ENCODE measurements around the gene IL1R2.
"Not testable (repeated sequence)": the region's sequence is repeated elsewhere in the genome, so short reads cannot be mapped to it uniquely, and the experiment has no call there.

IL1R2 gene

DNA sequence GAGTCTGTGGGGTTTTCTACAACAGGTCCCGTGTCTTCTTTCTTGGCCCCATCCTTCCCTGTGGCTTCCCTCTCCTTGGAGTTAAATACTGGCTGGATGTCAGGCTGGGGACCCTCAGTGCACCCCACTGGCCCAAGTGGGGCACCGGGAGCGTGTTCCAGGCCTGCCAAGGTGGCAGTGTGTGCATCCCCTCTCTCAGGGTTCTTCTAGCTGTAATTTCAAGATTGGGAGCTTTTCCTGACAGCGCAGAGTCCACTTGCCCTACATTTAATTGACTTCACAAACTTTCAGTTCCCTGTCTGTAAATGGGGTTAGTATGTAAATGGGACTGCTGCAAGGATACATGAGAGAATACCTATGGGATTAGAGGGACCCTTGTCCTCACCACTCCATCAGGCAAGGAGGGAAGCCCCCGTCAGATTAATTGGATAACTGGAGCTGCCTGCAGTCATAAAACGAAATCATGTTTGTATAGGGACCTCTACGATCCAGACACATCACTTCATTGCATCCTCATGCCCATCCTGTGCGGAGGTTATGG is 66.6 kb downstream of the IL1R2 start:
- no peak for DNase-seq

- no peak for DNase-seq
These were observed 67.4 kb downstream of the IL1R2 start for GRCh38 chr2:102059151-102059550.

DNA sequence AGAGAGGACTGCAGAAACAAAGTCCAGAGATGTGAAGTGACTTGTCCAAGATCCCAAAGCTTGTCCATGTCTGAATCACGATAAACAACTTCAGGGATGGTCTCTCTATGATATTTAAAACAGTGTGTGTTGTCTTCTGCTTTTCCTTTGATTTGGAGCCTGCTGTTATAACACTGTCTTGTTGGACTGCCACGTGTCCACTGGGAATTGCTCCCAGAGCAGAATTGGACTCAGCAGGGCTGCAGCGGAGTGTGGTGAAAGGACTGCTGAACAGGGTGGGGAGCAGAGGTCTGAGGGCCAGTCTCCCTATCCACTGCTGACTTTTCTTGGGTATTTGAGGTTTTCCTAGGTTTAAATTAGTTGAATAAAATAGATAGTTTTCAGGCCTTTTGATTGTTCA is 68.3 kb downstream of the IL1R2 start:
- DNase-seq = peak in 6 of 51 donors; percentile 13 to 39 (median 22)

GRCh38 chr2:102060792-102061191 is 69.0 kb downstream of the IL1R2 start:
- DNase-seq = no peak

- DNase-seq = no peak
These were observed 69.5 kb downstream of the IL1R2 start for GRCh38 chr2:102061286-102061699.

DNA sequence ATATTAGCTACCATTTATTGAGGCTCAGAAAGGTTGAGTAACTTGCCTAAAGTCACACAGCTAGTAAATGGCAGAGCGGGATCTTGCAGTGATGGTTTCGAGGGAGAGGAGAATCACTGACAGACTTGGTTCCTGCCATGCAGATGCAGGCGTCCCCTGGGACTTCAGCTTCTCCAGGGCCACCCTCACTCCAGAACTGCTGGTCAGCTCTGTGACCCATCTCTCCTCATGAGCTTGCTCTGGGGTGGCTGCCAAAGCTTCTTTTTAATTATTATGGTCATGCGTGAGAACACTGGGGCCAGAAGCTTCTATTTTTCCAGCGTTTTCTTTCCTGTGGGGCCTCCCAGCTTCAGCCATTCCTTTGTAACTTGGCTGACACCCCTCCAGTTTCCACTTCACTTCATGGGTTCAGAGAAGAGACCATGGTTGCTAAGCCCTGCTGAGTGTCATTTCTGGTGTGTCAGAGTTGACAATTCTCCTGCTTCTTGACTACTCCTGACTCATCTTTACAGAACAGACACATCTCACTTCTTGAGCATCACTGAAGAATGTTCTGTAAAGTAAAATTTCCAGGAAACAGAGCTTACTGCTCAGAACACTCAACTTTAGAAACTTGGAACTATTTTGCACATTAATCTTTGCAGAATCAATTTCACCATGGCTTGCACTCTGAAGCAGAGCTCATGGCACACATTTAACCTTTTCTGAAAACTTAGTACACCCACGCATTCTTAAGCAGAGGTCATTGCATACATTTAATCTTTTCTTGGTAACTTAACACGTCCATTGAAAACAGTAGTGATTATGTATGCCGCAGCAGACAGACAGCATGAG is 70.4 kb downstream of the IL1R2 start:
- peak in 1 of 51 donors; percentile 19 for DNase-seq

DNA sequence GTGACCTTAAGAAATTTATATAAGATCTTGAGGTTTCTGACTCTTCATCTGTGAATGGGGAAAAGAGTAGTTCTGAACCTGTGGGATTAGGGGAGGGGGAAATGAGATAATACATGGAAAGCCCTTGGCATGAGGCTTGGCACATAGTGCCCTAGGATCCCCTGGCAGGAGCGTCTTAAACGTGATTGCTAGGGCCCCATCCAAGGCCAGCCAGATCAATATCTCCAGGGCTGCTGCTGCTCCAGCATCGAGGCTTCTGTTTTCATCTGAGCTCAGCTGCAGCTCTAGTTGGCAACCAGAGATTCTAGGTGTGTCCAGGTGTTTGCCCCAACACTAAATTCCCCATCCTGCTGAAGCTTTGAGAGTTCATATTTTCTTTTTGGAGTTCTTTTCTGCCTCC is 71.0 kb downstream of the IL1R2 start:
- DNase-seq = no peak

GRCh38 chr2:102063487-102063911 is 71.7 kb downstream of the IL1R2 start:
- peak in 1 of 51 donors; percentile 30 for DNase-seq

GRCh38 chr2:102063941-102064678 is 72.3 kb downstream of the IL1R2 start:
- DNase-seq = peak in 31 of 51 donors; percentile 11 to 84 (median 46)

DNA sequence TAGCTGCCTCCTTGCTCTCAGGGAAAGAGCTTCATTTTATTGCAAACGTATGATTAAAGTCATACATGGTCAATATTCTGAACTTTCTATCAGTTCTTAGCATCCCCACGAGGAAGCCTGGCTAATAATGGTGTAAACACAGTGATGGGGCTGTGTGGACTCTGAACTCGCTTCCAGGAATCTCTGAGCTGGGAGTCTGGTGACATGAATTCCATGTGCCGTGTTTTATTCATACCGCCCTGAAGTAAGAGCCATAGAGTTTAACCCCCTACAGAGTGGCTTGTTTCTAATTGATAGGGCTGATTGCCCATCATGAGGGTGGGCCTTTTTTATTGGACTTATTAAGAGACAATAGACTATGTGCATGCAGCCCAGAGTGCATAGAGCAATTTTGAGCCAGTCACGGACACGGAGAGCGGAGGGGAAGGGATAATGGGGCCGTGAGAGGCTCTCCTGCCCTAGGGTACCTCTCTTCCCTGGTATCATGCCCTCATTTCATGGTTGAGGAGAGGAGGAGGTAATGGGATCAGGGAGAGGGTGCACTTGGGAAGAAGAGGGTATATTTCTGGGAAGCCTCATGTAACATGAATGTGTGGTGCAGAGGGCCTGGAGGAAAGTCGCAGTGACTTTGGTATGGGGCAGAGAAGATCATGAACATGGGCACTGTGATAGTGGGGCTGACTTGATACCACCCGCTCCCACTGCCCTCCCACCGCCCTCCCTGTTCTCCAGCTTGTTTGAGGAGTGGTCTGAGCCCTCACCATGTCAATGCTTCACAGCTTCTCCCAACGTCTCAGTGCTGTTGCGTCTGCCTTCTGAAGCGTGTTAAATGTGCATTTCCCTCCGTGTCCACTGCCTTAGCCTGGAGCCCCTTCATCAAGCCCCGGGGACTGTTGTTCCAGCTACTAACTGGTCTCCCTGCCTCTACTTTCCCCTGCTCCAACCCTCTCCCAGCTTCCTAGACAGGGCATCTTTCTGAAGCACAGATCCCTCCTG is 73.2 kb downstream of the IL1R2 start:
- DNase-seq = no peak

DNA sequence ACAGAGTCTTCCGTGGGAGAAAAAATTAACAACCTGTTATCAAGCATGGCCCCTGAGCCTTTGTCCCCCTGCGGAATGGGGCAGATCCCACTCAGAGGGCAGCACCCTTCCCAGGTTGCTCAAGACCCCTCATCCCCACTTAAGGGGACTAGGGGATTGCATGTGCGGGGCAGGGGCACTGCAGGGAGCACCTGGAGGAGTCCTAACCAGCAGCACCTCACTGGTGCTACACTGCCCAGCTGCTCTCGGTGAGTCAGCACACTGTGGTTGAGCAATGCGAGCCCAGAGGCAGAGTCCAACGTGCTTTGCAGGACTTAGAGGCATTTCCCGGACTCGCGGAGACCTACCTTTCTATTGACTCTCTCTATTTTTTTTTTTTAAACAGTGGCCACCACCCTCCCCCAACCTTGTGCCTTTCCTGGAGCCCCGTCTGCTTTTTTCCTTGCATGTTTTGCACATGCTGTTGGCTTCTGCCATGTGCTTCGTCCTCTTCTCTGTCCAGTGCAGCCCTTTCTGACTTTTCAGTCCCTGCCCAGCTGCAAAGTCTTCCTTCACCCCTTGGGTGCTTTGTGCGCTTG is 74.0 kb downstream of the IL1R2 start:
- no peak for DNase-seq

GRCh38 chr2:102066554-102066953 is 74.8 kb downstream of the IL1R2 start:
- DNase-seq = no peak

GRCh38 chr2:102068126-102068525 is 76.4 kb downstream of the IL1R2 start:
- not testable (repeated sequence) for DNase-seq

DNA sequence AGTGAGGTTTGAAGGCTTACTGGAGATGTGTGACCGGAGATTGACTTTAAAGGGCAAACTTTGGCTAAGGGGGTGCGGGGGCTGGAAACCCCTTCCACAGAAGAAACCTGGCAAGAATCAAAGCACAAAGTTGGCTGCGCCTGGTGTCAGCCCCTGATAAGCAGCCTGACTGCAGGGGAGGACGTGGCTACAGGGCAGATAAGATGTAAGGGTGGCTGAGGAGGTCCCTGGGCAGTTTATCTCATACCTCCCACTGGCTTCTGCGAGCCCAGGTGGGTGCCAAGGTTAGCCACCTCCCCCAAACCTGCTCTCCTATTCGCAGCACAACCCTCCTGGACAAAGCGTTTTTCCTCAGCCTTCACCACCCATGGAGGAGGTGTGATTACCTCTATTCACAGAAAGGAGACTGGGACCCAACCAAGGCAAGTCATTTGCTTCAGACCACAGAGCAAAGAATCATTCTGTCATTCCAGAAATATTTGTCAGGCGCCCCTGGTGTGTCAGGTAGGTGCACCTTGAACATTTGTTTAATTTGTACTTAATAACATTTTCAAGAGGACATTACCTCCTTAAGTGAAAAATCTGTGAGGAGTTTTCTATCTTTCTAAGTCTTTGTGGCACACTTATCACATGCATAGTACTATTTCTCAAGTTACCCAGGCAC is 77.7 kb downstream of the IL1R2 start:
- no peak for DNase-seq

GRCh38 chr2:102070058-102070642 is 78.4 kb downstream of the IL1R2 start:
- peak in 8 of 51 donors; percentile 6 to 44 (median 23) for DNase-seq

- DNase-seq = no peak
These were observed 81.0 kb downstream of the IL1R2 start for GRCh38 chr2:102072741-102073140.

- DNase-seq = no peak
These were observed 81.5 kb downstream of the IL1R2 start for GRCh38 chr2:102073168-102073724.

GRCh38 chr2:102074152-102074783 is 82.5 kb downstream of the IL1R2 start:
- no peak for DNase-seq

DNA sequence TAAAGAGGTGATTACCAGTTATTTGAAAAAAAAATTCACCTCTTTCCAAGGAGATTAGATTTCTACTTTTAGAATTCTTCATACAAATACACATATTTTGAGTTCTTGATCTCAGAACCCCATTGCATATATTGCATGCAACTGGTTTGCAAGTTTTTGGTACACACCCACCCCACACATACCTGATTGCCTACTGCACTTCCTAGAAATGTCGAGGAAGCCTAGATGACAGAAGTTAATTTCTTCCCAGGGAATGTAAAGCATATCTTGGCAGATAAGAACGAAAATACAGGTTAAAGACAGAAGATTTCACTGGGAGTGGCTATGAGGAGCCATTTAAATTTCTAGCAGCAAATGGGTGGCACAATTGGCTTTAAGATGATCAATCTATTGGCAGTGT is 83.7 kb downstream of the IL1R2 start:
- no peak for DNase-seq

Data from hypothalamus (tissue), 51 donors.